Measurements from ENCODE around the gene ERBIN. TPM values are rescaled to one million over a fixed set of nuclear protein-coding genes. Genes with fewer than 3 reads are reported as not detected.

The ERBIN gene
- total and polyA plus RNA-seq, 10 of the 15 experiments (the other 5 are each of a cell fraction or from before 2014, with no cell fraction given) = 9.5 to 91.1 (median 49.4) TPM

- no peak for TF ChIP-seq ZBTB11 (CRISPR knock-in tag; IDR thresholded peaks at IDR 0.05)
- TF ChIP-seq ZNF384 (IDR thresholded peaks at IDR 0.05; ENCODE audit: borderline replicate concordance, low read depth, low read length) = no peak
- no peak for TF ChIP-seq KDM1A (IDR thresholded peaks at IDR 0.05; ENCODE audit: borderline replicate concordance)
- TF ChIP-seq FOS (IDR thresholded peaks at IDR 0.05; ENCODE audit: borderline replicate concordance, extremely low read depth, insufficient read length) = no peak
- TF ChIP-seq DPF2 (IDR thresholded peaks at IDR 0.05) = no peak; the same call in none of the 2 replicates
- no peak for TF ChIP-seq SREBF1 (IDR thresholded peaks at IDR 0.05; ENCODE audit: low read length)
- peak; percentile 76; the same call in 1 of the 2 replicates for TF ChIP-seq YY1 (IDR thresholded peaks at IDR 0.05; ENCODE audit: low read depth, low read length)
- no peak for TF ChIP-seq MTA3 (IDR thresholded peaks at IDR 0.05; ENCODE audit: borderline replicate concordance, low read length)
- no peak for TF ChIP-seq ZBED1 (IDR thresholded peaks at IDR 0.05; ENCODE audit: borderline replicate concordance)
- TF ChIP-seq HCFC1 (IDR thresholded peaks at IDR 0.05; ENCODE audit: low read length) = no peak; the same call in 1 of the 2 replicates
- peak; percentile 15; the same call in 1 of the 2 replicates for TF ChIP-seq CREB1 (IDR thresholded peaks at IDR 0.05; ENCODE audit: low read depth)
- TF ChIP-seq TCF3 (IDR thresholded peaks at IDR 0.05; ENCODE audit: borderline replicate concordance, insufficient read depth, low read depth, low read length) = peak; percentile 76
- TF ChIP-seq RELB (IDR thresholded peaks at IDR 0.05; ENCODE audit: low read depth) = peak; percentile 70; the same call in 1 of the 2 replicates
- TF ChIP-seq POLR2AphosphoS5 (IDR thresholded peaks at IDR 0.05; ENCODE audit: low read length) = peak; percentile 89
- TF ChIP-seq IKZF2 (IDR thresholded peaks at IDR 0.05) = peak; percentile 52 to 58
- TF ChIP-seq ZNF687 (IDR thresholded peaks at IDR 0.05) = peak; percentile 46; the same call in 1 of the 2 replicates
- no peak for TF ChIP-seq CTCF (IDR thresholded peaks at IDR 0.05 in 2 of 3, conservative IDR thresholded peaks at IDR 0.05 in 1 of 3; ENCODE audit: control insufficient read depth in 2 of 3, extremely low read depth in 1 of 3, insufficient read depth in 1 of 3, low read depth in 3 of 3, low read length in 3 of 3)
- TF ChIP-seq NR2C2 (IDR thresholded peaks at IDR 0.05; ENCODE audit: borderline replicate concordance, control insufficient read depth, insufficient read length, low read depth) = no peak
- TF ChIP-seq ZNF24 (IDR thresholded peaks at IDR 0.05) = no peak
- TF ChIP-seq CHD2 (IDR thresholded peaks at IDR 0.05; ENCODE audit: borderline replicate concordance, low read depth, low read length) = no peak
Observed at GRCh38 chr5:65925044-65925600, 1.3 kb upstream of the ERBIN start (continued).

Data from GM12878 (cell line).